ENCODE results near the gene CHD3. TPM values are rescaled to one million over a fixed set of nuclear protein-coding genes. Genes with fewer than 3 reads are reported as not detected.

Gene CHD3
- total RNA-seq, 1 donor from 2014 or later = 53.3 TPM

- Mint-ChIP-seq H3K27ac (ENCODE audit: unreplicated experiment) (peak overlapping the region; percentile 96), H3K4me3 (peak overlapping the region; percentile 97), H3K36me3 (ENCODE audit: low read depth) (peaks cover 3% of the 10 kb centered on the region), H3K4me1 (peaks cover 70% of the 10 kb centered on the region), H3K9me3 (no peaks in the 10 kb centered on the region), H3K27me3 (ENCODE audit: low read depth) (peaks cover 15% of the 10 kb centered on the region)
- peak; percentile 19 for TF ChIP-seq CTCF (conservative IDR thresholded peaks at IDR 0.05)
- no peak for DNase-seq (ENCODE audit: low read depth, low spot score)
Observed at GRCh38 chr17:7841396-7841914, 47.1 kb upstream of the CHD3 start.

- peak overlapping the region; percentile 99 for H3K27ac Mint-ChIP-seq (ENCODE audit: unreplicated experiment)
- H3K27me3 Mint-ChIP-seq (ENCODE audit: low read depth) = peaks cover 10% of the 10 kb centered on the region
- H3K9me3 Mint-ChIP-seq = no peaks in the 10 kb centered on the region
- no peak for TF ChIP-seq CTCF (conservative IDR thresholded peaks at IDR 0.05)
- peak; percentile 95 for DNase-seq (ENCODE audit: low read depth, low spot score)
- H3K4me3 Mint-ChIP-seq = peak overlapping the region; percentile 97
- H3K4me1 Mint-ChIP-seq = peaks cover 65% of the 10 kb centered on the region
- peaks cover 3% of the 10 kb centered on the region for H3K36me3 Mint-ChIP-seq (ENCODE audit: low read depth)
Observed at GRCh38 chr17:7841915-7842379, 46.6 kb upstream of the CHD3 start.

- Mint-ChIP-seq H3K4me3 (peak overlapping the region; percentile 97), H3K4me1 (peaks cover 59% of the 10 kb centered on the region)
Observed at GRCh38 chr17:7842380-7843256, 46.0 kb upstream of the CHD3 start.

GRCh38 chr17:7843257-7843535 lies 45.4 kb upstream of the CHD3 start:
- DNase-seq (ENCODE audit: low read depth, low spot score) = no peak
- no peaks in the 10 kb centered on the region for H3K9me3 Mint-ChIP-seq

More at GRCh38 chr17:7842380-7843256, 46.0 kb upstream of the CHD3 start:
- Mint-ChIP-seq H3K9me3 (no peaks in the 10 kb centered on the region), H3K27me3 (ENCODE audit: low read depth) (peaks cover 9% of the 10 kb centered on the region), H3K36me3 (ENCODE audit: low read depth) (peaks cover 3% of the 10 kb centered on the region), H3K27ac (ENCODE audit: unreplicated experiment) (peak overlapping the region; percentile 99)
- no peak for DNase-seq (ENCODE audit: low read depth, low spot score)
- no peak for TF ChIP-seq CTCF (conservative IDR thresholded peaks at IDR 0.05)

More at GRCh38 chr17:7843257-7843535, 45.4 kb upstream of the CHD3 start:
- H3K27ac Mint-ChIP-seq (ENCODE audit: unreplicated experiment) = peak overlapping the region; percentile 99
- peak overlapping the region; percentile 97 for H3K4me3 Mint-ChIP-seq
- peaks cover 3% of the 10 kb centered on the region for H3K36me3 Mint-ChIP-seq (ENCODE audit: low read depth)
- peaks cover 56% of the 10 kb centered on the region for H3K4me1 Mint-ChIP-seq
- H3K27me3 Mint-ChIP-seq (ENCODE audit: low read depth) = peaks cover 9% of the 10 kb centered on the region
- TF ChIP-seq CTCF (conservative IDR thresholded peaks at IDR 0.05) = no peak
